ENCODE measurements around the gene WDR86.
A peak's percentile ranks its signal among the peaks of the same experiment; 100 is the strongest.

Gene WDR86

DNA sequence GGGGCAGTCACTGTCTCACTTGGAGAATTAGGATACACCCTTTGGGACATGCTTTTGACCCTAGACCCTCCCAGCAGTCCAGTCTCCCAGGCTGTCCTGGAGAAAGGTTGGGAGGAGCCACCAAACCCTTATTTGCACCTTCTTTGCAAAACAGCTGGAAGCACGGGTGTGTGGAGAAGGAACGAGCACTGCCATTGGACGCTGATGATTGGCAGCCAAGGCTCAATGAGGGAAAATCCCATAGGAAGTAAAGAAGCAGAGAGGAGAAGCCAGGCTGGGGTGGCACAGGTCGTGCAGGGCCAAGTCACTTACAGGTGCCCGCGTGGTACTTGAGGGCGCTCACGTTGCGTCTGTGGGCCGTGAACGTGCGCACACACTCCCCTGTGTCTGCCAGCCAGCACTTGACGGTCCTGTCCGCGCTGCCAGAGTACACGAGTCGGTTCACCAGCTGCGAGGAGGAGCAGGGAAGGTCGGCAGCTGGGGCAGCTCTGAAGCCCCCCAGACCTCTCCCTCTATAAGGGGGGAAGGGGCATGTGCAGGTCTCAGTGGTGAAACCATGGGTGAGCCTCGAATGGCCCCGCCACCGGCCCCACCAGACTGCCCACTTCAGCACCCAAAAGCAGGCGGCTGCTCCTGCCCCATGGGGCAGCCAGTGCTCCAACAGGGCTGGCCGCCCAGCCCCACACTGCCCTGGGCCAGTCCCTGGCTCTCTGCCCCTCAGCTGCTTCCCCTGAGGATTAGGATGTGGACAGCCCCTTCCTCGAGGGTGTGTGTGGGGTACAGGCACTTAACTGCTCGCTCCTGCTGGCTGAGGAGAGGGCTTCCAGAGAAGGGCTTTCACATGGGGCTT, 24.8 kb downstream of the WDR86 start:
- TF ChIP-seq, protein P1, sequence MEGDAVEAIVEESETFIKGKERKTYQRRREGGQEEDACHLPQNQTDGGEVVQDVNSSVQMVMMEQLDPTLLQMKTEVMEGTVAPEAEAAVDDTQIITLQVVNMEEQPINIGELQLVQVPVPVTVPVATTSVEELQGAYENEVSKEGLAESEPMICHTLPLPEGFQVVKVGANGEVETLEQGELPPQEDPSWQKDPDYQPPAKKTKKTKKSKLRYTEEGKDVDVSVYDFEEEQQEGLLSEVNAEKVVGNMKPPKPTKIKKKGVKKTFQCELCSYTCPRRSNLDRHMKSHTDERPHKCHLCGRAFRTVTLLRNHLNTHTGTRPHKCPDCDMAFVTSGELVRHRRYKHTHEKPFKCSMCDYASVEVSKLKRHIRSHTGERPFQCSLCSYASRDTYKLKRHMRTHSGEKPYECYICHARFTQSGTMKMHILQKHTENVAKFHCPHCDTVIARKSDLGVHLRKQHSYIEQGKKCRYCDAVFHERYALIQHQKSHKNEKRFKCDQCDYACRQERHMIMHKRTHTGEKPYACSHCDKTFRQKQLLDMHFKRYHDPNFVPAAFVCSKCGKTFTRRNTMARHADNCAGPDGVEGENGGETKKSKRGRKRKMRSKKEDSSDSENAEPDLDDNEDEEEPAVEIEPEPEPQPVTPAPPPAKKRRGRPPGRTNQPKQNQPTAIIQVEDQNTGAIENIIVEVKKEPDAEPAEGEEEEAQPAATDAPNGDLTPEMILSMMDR (IDR thresholded peaks at IDR 0.05; ENCODE audit: insufficient read depth, missing control alignments): no peak
- no peak for DNase-seq (ENCODE audit: insufficient read length, low spot score)
- FAIRE-seq: no peak

DNA sequence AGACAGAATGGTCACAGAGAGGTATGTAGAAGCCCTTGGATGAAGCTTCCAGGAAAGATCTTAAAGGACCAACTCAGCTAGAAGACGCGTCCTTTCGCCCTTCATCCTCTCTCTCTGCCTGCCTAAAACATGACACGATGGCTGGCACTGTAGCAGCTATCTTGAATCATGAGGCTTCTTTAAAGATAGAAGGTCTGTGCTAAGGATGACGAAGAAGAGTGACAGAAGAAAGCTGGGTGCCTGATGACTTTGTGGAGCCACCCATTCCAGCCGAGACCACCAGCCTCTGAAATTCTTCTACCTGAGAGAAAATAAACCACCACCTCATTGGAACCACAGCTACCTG, 25.5 kb downstream of the WDR86 start:
- DNase-seq (ENCODE audit: insufficient read length, low spot score): no peak
- TF ChIP-seq, protein P1 (IDR thresholded peaks at IDR 0.05; ENCODE audit: insufficient read depth, missing control alignments): no peak
- FAIRE-seq: no peak

DNA sequence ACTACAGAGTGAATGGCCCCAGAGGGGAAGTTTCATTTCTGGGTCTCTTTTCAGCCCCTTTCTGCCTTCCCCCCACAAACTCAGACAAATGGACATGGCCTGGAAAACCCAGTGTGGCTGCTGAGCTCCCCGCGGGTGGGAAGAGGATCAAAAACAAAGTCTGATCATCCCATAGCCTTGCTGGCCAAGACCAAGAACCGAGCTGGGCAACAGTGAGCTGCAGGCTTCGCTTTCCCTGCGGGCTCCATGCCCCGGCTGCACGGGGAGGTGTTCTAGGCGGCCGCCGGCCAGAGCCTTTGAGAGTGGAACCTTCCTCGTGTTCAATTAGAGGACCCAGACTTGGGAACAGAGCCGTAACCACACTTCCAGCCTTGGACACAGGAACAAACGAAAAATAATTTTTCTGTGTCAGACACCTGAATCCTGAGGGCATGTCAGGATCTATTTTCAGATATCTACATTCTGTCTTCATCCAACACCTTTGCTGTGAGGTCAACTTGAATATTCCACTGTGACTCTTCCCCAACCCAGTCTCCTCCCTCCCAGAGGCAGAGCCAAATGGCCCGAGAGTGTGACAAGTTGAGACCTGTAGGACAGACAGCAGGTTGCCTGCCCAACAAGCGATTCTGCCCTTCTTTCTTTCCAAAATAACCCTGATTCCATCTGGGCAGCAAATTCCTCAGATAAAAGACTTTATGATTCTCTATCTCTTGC, 26.0 kb downstream of the WDR86 start:
- FAIRE-seq (no peak), DNase-seq (ENCODE audit: insufficient read length, low spot score) (no peak)
- TF ChIP-seq, protein P1 (IDR thresholded peaks at IDR 0.05; ENCODE audit: insufficient read depth, missing control alignments): no peak

GRCh38 chr7:151382079-151382885, 27.6 kb downstream of the WDR86 start:
- DNase-seq (ENCODE audit: insufficient read length, low spot score) (peak; percentile 17), FAIRE-seq (no peak)
- TF ChIP-seq, protein P1 (IDR thresholded peaks at IDR 0.05; ENCODE audit: insufficient read depth, missing control alignments): no peak

GRCh38 chr7:151381348-151382078, 28.3 kb downstream of the WDR86 start:
- DNase-seq (ENCODE audit: insufficient read length, low spot score) (peak; percentile 46), FAIRE-seq (no peak)
- TF ChIP-seq, protein P1 (IDR thresholded peaks at IDR 0.05; ENCODE audit: insufficient read depth, missing control alignments): no peak

DNA sequence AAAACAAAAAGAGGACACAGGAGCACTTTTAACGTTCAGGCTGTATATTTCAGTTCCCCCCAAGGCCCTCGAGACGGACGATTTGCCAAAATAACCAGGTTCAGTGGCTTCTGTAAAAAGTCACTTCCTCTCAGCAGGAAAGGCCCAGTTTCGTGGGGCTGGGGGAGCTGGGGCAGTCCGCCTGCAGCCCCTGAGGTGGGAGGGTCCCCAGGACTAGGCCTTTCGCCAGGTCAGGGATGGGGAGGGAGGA, 28.8 kb downstream of the WDR86 start:
- peak; percentile 17 for DNase-seq (ENCODE audit: insufficient read length, low spot score)

More for the DNA sequence above, 28.8 kb downstream of the WDR86 start:
- TF ChIP-seq, protein P1 (IDR thresholded peaks at IDR 0.05; ENCODE audit: insufficient read depth, missing control alignments): no peak
- FAIRE-seq: no peak
